ENCODE results near the gene SMARCA2.

- no peak for TF ChIP-seq CTCF (IDR thresholded peaks at IDR 0.05)
- no peak for TF ChIP-seq EZH2 (IDR thresholded peaks at IDR 0.05; ENCODE audit: borderline replicate concordance, insufficient read depth, low read depth, low read length, poor library complexity, severe bottlenecking)
These were observed 20.1 kb upstream of the SMARCA2 start for GRCh38 chr9:1995084-1995483.
